GM19467 (cell line): Measurements from ENCODE around the gene ADAMTS16.

Experiments used
- ATAC-seq: cut with Tn5 transposase; IDR thresholded peaks from one replicate; pipeline ENCODE4 v1.9.1; 2021; ENCODE audit warnings: mild to moderate bottlenecking, moderate library complexity; ENCODE audit not compliant: unreplicated experiment

The ADAMTS16 gene

GRCh38 chr5:5276951-5277517 lies 136.9 kb downstream of the ADAMTS16 start:
- no peak for ATAC-seq

DNA sequence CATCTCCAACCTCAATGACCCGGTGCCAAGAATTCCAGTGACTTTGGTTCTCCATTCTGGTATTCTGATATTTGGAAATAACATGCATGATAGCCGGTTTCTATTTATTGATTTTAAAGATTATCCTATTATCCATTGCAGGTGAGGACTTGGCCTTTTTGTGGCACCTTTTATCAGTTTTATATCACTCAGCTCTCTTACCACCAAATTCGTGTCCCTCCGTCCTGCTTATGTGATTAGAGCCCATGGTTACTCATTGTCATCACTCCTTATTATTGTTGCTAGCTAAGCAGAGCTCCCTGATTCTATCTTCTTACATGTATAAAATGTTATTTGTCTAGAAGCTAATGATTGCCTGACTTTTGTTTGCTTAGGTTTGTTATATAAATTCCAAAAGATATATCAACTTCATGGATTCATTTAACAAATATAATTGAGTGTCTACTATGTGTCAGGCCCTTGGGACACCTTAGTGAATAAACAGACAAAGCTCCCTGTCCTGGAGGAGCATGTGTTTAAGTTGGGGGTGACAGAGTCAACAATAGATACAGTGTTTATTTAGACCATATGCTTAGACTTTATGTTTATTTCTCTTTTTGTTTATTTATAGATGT lies 138.2 kb downstream of the ADAMTS16 start:
- no peak for ATAC-seq

DNA sequence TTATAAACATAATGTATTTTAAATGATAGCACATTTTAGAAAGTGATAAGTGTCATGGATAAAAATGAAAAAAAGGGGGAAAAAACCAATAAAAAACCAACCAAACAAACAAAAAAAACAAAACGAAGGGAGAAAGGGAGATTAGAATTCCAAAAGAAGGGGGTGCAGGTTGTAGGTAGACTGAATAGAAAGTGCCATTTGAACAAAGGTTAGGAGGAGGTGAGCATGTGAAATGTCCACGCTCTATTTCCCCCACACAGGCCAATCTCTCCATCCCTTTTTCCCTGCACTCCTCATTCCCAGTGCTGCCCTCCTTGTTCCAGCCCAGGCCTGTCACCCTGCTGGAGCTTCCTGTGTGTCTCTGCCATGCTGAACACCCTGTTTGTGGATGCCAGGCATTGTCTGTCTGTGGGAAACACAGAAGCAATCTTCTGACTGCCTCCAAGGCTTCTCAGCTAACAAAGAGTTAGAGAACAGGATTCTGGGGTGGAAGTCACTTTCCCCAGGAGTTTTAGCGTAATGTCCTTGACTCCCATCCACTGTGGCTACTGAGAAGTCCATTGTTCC lies 138.8 kb downstream of the ADAMTS16 start:
- no peak for ATAC-seq

GRCh38 chr5:5285906-5286305 lies 145.8 kb downstream of the ADAMTS16 start:
- ATAC-seq: no peak

GRCh38 chr5:5287419-5287818 lies 147.3 kb downstream of the ADAMTS16 start:
- ATAC-seq: no peak

DNA sequence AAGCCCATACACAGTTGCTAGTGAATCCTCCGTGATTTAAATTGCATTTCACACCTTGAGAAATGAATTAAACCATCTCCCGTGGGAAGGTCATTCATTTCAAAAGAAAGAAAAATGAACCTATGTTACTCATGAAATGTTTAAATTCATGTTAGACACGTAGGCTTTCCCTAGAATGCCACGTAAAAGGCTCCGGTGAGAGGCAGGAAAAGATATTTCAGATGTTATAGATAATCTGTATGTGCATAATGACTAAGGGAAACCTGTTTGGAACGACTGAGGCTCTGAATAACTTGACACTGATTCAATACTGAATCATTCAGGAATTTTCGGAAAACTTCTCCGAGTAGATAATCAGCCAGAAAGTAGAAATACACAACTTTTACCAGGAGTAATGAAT lies 148.1 kb downstream of the ADAMTS16 start:
- no peak for ATAC-seq

DNA sequence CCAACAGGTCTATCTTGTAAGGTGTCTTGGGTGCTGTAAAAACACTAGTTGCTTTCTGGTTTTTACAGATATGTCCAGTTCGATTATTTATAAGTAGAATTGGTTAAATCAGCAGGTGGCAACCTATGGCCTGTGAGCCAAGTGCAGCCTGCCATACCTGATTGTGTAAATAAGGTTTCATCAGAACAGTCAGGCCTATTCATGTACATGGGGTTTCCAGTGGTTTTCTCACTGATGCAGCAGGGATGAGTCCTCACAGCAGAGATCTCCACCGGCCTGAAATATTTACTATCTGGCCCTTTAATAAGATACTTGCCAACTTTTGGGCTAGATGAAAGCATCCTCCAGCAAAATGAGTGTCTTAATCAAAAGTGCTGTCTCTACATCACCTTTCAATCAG lies 149.4 kb downstream of the ADAMTS16 start:
- no peak for ATAC-seq

- ATAC-seq: no peak
Measured at GRCh38 chr5:5290674-5291334, 150.7 kb downstream of the ADAMTS16 start.

GRCh38 chr5:5291357-5291756 lies 151.2 kb downstream of the ADAMTS16 start:
- no peak for ATAC-seq

GRCh38 chr5:5293029-5293428 lies 152.9 kb downstream of the ADAMTS16 start:
- no peak for ATAC-seq

DNA sequence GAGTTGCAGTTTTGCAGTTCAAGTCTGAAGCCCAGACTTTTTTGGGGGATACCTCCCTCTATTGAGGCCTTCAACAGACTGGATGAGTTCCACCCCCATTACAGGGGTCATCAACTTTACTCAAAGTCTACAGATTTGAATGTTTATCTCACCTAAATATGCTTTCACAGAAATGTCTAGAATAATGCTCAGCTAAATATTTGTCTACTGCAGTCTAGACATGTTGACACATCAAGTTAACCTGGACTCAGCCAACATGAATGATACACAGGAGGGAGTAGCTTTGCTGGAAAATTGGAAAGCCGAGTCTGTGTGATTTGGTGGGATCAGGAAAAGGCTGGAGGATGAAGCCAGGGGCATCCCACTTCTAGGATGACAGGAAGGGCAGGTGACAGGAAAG lies 154.3 kb downstream of the ADAMTS16 start:
- no peak for ATAC-seq

GRCh38 chr5:5295351-5295750 lies 155.2 kb downstream of the ADAMTS16 start:
- no peak for ATAC-seq

DNA sequence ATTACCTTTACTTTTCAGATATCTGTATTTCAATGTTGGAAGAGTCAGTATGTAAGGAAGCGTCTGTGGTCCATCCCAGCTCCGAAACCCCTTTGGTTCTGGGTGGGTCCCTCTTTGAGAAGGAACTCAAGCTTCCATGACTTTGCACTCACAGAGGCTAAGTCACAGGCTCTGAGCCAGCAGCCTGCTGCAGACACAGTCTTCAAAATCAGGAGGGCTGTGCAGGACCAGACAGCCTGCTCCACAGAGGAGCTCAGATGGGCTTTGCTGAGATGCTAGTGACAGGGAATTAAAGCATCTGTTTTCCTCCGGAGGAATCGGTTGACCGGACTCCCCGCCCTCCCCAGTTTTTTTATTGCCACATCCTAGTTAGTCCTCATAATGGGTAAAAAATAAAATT lies 155.9 kb downstream of the ADAMTS16 start:
- no peak for ATAC-seq

GRCh38 chr5:5297432-5298067 lies 157.4 kb downstream of the ADAMTS16 start:
- no peak for ATAC-seq

DNA sequence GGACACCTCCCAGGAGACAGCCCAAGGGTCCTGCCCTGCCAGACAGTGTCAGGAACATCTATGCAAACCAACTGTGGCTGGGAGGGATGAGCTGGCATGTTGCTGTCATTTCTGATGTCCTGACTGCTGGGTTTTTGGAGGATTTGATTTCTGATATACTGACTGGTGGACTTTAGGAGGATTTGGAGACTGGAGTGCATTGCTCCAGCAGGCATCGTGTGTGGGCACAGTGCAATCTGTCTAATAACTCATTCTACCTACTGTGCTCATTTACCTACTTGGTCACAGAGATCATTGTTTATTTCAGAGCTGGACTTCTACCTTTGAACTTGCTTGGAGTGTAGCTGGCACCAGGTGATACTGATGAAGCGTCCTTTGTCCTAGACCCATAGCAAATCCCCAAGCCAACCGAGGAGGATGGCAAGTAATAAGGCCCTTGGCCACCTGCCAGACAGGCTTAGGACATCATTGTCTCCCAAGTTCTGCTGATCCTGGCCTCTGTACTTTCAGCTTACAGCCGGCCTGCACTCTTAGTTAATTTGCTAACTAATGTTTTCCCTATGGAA lies 158.0 kb downstream of the ADAMTS16 start:
- ATAC-seq: no peak

- no peak for ATAC-seq
Measured at GRCh38 chr5:5298841-5299541, 158.9 kb downstream of the ADAMTS16 start.

- ATAC-seq: no peak
Measured at GRCh38 chr5:5301176-5301575, 161.0 kb downstream of the ADAMTS16 start.

GRCh38 chr5:5302201-5302600 lies 162.1 kb downstream of the ADAMTS16 start:
- ATAC-seq: no peak

GRCh38 chr5:5303242-5303641 lies 163.1 kb downstream of the ADAMTS16 start:
- no peak for ATAC-seq

- ATAC-seq: no peak
Measured at GRCh38 chr5:5304361-5305020, 164.4 kb downstream of the ADAMTS16 start.
